Skin epidermis (tissue), 12 donors: ENCODE measurements around the gene KAT6B.
"Not testable (repeated sequence)": the region's sequence is repeated elsewhere in the genome, so short reads cannot be mapped to it uniquely, and the experiment has no call there.

Experiments used
- H3K27ac ChIP-seq, 21 experiments: fragments of 200-600 bp; sonication (generic) in 11 of 21; one replicate each; pipeline ENCODE4 v1.5.0; 2020; ENCODE audit warnings: mild to moderate bottlenecking in 3 of 21, inconsistent platforms in 2 of 21, moderate library complexity in 2 of 21
- H3K4me3 ChIP-seq, 7 experiments: fragments of 200-600 bp; sonication (generic) in 2 of 7; one replicate each; pipeline ENCODE4 v1.5.0; 2020; ENCODE audit warnings: inconsistent platforms in 2 of 7, mild to moderate bottlenecking in 2 of 7, moderate library complexity in 1 of 7

Gene KAT6B

DNA sequence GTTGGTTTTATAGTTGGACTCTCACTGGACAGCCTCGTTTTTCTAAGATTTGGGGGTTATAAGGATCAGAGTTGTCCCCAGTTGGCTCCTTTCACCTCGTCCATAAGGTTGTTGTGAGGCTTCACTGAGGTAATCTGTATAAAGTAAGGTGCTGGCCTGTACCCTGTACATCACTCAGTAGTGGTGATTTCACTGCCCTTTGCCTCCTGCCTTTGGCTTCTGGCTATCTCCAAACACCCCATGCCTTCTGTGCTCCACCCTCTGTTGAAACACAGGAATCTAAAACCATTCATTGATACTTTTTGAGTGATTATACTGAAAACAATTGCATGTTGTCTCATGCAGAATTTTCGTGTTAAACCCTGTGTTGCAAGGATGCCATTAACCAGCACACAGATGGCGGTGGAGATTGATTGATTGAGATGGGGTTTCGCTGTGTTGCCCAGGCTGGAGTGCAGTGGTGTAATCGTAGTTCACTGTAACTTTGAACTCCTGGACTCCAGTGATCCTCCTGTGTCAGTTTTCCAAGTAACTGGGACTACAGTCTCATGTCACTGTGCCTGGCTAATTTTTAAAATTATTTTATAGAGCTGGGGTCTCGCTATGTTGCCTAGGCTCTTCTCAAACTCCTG, 55.0 kb downstream of the KAT6B start:
- no peak overlapping the region for H3K4me3 ChIP-seq
- H3K27ac ChIP-seq = no peak overlapping the region

DNA sequence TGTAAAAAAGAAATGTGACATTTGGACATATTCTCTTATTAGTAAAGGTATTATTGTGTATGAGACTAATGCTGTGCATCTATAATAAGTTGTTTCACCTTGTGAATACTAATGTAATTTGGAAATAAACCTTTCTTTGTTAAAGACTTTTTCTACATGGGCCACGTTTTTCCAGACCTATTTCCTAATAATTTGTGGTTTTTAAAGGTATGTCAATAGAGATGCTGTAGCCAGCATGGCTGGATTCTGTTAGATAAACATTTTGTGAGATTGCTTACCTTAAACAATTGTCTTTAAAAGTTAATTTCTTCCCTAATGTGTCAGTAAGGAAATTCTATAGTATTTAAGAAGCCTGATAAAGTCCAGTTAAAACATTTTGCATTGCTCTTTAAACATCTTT, 56.0 kb downstream of the KAT6B start:
- Histone ChIP-seq H3K4me3 (no peak overlapping the region), H3K27ac (no peak overlapping the region)

DNA sequence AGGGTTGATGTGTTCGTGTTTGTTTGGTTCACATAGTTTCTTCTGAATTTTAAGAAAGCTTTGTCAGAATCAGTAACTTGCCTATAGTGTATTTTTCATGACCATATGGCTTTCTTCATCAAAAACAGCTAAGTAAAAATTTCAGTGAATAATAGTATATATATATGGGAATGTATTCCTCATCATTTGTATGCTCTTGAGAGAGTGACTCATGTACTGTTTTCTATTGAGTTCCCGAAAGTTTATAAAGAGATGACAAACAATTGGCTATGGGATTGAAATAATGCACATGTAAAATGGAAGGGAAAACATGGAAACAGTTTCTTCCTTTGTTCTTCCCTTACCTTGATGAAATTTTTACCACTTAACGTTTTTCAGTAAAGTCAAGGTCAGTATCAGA, 56.4 kb downstream of the KAT6B start:
- no peak overlapping the region for H3K27ac ChIP-seq

DNA sequence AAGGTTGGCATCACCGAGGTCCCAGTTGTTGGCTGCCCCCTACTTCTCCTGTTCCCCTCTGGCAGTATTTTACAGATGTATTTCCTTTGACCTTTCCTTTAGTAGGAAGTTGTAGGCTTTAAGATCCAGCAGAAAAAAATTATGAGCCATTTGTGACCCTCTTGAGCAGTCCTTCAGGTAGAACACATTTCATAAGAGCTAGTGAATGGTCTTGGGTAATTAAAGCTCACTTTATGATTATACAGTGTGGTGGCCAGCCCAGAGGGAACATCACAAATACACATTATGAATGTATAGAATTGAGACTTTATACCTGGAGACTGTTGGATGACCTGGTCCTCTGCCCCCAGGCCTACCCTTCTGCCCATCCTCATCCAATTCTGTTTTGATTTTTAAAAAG, 57.0 kb downstream of the KAT6B start:
- no peak overlapping the region for H3K4me3 ChIP-seq
- H3K27ac ChIP-seq = no peak overlapping the region

More for the DNA sequence above, 56.4 kb downstream of the KAT6B start:
- H3K4me3 ChIP-seq = no peak overlapping the region

DNA sequence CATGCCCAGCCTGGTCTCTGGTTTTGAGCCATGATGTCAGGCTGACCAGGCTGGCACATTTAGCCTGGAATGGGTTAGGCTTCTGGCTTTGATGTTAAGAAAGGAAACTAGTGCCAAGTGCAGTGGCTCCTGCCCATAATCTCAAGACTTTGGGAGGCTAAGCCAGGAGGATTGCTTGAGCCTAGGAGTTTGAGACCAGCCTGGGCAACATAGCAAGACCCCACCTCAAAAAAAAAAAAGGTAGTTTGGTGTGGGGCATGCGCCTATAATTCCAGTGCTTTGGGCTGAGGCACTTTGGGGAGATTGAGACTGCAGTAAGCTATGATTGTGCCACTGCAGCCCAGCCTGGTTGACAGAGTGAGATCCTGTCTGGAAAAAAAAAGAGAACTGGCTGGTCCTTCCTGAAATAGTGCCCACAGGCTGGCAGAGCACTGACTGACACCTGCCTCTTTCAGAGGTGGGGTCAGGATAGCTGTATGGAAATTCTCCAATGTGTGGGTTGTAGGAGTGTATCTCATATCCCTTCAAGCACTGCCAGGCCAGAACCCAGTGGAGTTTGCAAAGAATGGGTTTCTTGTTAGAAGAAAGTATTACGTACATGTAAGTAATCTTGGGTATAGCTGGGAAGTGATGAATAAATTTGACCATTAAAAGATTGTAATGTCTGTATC, 61.3 kb downstream of the KAT6B start:
- H3K4me3 ChIP-seq = no peak overlapping the region
- no peak overlapping the region for H3K27ac ChIP-seq

DNA sequence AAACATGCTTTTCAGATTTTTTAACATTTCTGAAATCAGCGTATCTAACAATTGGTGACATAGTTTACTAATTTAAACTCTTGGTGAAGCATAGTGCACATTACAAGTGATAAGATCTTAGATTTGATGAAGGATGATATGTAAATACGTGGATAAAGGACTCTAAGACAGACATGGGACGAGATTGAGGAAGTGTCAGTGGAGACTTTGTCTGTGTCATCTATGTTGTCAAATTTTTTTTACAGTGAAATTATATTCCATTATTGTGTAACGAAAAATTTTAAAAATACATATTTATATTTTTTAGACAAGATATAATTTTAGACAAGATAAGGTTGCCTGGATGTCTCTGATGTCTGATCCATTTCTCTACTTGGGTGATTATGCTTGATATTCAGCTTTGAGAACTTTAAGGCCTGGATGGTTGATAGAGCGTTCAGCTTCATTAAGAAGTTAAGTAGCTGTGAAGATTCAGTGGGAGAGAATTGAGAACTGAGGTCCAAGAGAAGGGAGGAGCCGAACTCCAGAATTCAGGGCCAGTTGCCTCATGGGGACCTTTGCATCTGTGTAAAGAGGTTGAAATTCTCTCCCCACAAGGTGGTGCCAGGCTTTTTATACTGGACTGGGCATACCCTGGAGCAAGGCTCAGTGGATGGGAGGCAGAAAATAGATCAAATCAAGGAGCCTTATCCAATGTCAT, 62.7 kb downstream of the KAT6B start:
- H3K4me3 ChIP-seq = no peak overlapping the region
- no peak overlapping the region for H3K27ac ChIP-seq

DNA sequence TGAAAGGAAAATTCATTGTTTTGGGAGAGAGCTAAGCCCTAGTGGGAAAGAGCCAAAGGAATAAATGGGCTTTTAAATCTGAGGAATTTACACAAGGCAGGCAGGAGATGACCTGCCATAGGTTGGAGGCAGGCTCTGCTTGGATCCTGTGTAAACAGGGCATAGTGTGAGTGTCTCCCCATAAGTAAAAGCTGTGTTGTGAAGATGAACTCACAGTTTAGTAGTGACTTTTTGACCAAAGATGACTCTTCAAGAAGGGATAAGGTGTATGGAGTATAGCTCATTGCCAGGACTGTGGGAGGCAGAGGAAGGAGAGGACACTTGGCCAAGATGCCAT, 63.2 kb downstream of the KAT6B start:
- no peak overlapping the region for H3K4me3 ChIP-seq

DNA sequence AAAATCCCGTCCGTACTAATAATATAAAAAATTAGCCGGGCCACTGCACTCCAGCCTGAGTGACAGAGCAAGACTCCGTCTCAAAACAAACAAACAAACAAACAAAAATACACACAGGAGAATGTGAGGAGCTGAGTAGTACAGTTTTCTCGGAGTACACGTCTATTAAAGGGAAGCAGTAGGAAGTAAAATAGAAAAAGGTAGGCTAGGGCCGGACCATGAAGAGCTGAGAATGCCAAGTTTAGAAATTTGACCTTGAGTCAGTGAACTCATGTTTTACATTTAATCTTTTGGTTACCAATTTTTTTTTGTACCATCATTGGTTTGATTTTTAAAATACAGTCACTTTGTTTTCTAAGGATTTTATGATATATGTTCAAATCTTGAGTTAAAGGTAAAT, 64.1 kb downstream of the KAT6B start:
- Histone ChIP-seq H3K4me3 (no peak overlapping the region), H3K27ac (no peak overlapping the region)

More for the DNA sequence above, 63.2 kb downstream of the KAT6B start:
- no peak overlapping the region for H3K27ac ChIP-seq

DNA sequence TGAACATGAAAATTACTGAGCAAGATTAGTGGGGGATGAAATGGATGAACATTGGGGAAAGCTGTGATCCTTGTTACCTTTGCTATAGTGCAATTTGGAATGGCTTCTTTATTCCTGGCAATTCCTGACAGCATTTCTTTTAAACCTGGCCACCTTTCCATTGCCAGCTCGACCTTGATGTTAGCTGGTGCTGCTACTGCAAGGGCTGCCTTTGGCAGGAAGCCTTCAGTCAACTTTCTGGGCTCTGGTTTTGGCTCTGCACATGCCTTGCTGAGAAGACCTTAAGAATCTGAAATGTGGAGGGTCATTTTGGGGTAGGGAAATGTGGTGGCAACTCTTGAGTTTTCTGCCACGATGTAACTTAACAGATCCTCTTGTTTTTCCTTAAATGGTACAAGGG, 64.7 kb downstream of the KAT6B start:
- peak overlapping the region in 1 of 21 experiments; percentile 5 for H3K27ac ChIP-seq

DNA sequence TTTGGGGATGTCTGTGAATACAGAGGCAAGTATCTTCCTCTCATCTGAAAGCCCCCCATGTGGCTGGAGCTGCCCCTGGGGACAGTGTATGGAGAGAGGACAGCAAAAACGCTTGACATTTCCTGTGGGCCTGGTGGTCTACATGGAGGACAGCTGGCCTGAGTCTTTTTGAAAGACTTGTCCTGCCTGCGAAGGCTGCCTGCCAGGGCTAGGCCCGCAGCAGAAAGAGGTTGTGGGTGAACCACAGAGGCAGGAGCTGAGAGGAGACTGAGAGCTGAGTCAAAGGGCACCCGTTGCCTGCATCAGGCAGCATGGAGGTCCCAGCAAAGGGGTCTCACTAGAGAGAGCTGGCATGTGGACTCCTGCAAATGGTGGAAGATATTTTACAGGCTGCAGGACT, 66.4 kb downstream of the KAT6B start:
- Histone ChIP-seq H3K27ac (no peak overlapping the region), H3K4me3 (no peak overlapping the region)

More for the DNA sequence above, 64.7 kb downstream of the KAT6B start:
- no peak overlapping the region for H3K4me3 ChIP-seq

DNA sequence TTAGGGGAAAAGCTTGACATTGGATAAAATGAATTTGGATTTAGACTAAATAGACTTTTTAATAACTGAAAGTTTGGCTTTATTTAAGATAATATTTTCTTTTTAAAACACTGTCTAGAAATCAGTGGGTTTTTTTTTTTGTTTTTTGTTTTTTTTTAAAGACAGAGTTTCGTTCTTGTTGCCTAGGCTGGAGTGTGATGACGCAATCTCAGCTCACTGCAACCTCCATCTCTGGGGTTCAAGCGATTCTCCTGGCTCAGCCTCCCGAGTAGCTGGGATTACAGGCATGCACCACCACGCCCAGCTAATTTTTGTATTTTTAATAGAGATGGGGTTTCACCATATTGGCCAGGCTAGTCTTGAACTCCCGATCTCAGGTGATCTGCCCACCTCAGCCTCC, 66.9 kb downstream of the KAT6B start:
- H3K27ac ChIP-seq = not testable (repeated sequence)

DNA sequence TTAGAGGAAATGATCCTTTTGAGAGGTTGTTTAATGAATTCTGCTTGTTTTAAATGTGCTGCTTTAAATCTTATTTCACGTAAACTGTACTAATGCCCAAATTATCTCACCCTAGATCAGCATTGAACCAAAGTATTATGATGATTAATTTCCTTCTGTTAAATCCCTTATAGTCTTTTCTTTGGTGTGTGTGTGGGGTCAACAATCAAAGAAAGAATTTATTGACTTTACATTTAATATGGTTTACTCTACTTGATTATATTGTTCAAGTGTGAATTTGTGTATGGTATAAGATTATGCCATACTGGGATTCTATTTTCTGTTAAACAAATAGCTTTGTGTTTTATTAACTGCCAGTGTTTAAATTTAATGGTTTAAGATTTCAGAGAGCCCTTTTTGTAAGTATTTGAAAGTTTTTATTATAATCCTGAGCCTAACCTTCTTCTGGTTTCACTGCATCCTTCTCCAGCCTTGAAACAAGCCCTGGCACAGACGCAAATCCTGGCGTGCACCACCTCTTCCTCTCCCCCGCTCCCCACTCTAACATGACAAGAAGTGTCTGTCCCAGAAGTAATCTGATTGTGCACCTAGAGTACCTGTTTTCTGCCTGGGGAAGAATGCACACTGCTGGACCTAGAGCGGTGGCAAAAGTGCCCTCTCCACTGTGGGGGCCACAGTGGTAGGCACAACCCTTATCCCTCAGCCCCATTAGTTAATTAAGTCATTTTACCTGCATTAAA, 70.6 kb downstream of the KAT6B start:
- Histone ChIP-seq H3K4me3 (no peak overlapping the region), H3K27ac (no peak overlapping the region)

More for the DNA sequence above, 66.9 kb downstream of the KAT6B start:
- H3K4me3 ChIP-seq = not testable (repeated sequence)

DNA sequence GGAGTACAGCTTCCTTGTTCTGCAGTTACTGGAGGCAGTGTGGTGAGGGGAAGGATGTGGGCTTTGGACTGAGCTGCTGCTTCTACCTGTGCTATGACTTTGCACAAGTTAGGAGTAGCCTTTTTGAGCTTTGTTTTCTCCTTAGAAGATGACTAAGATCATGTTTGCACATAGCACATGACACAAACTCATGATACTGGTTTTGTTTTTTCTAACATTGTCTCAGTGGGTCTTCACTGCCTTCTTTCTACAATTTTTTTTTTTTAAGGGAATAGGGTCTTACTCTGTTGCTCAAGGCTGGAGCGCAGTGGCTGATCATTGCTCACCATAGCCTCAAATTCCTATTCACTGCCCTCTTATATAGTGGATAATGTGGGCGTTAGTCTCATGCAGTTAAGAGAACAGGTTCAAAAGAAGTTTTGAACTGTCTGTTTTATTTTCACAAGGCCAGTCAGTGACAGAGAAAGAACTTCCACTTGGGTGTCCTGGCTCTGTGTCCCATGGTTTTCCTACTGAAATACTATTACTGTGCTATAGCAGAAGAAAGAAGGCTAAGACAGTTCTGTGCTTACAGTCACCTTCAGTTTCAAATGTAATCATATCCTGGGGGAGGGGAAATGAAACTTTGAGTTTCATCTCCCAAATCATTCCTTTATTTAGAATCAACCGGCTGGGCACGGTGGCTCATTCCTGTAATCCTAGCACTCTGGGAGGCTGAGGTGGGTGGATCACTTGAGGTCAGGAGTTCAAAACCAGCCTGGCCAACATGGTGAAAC, 72.0 kb downstream of the KAT6B start:
- H3K27ac ChIP-seq = peak overlapping the region in 5 of 21 experiments; percentile 16 to 69 (median 40)
- H3K4me3 ChIP-seq = no peak overlapping the region

DNA sequence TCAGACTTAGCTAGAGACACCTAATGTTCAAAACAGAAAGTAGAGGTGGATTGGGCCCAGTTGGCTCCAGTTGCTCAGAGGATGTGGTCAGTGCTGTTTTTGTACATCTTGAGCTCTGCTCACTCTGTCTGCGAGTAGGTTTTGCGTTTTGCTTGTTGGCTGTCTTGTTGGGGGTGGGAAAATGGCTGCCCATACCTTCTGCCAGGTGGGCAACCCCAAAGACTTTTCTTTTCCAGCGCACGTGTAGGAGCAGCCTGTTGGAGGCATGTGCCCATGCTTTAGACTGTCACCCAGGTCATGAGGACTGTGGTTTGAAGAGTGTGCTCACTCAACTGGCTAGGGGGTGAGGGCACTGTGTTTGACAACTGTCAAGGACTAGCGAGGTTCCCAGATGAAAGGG, 73.9 kb downstream of the KAT6B start:
- Histone ChIP-seq H3K27ac (peak overlapping the region in 3 of 21 experiments; percentile 26 to 73 (median 62)), H3K4me3 (no peak overlapping the region)

DNA sequence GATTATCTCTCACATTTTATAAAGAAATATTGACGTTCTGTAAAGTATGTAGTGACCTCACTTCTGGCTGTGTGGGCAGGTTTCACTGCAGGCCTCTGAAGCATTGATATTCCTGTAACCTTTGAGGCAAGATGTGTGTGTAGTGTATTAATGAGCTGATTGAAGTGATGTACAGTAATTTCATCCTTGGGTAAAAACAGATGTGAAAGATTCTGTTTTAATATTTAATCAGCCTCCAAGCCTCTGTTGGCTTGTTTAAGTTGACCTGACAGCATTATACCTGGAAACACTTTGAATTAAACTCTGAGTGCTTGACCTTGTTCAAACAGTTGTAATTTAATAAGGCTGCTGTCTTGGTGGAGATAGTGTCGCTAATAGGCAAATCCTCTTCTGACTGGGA, 74.9 kb downstream of the KAT6B start:
- peak overlapping the region in 1 of 21 experiments; percentile 32 for H3K27ac ChIP-seq
- no peak overlapping the region for H3K4me3 ChIP-seq

DNA sequence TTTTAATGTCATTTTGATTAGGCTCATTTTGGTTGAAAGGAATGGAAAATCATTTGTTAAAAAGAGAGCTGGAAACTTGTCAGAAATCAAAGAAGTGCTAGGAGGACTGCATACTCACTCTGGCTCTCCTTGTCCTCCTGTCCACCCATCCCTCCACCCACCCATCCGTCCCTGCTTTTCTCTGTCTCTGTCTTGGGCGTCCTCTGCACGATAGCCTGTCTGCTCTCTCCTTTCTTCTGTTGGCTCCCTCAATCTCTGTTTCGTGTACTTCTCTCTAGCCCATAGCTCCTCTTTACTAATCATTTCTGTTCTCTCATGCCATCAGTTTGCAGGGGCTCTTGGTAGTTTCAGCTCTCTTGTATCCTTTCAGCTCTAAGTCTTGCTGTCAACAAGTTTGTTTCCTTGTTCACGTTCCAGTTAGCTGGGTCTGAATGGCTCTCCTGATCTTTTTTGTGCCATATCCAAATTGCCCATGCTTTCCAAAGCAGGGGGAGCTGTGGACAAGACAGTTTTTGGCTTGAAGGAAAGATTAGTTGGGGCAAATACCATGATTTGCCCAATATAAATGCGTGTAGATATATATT, 75.6 kb downstream of the KAT6B start:
- H3K4me3 ChIP-seq = no peak overlapping the region
- peak overlapping the region in 2 of 21 experiments; percentile 2 to 26 for H3K27ac ChIP-seq

DNA sequence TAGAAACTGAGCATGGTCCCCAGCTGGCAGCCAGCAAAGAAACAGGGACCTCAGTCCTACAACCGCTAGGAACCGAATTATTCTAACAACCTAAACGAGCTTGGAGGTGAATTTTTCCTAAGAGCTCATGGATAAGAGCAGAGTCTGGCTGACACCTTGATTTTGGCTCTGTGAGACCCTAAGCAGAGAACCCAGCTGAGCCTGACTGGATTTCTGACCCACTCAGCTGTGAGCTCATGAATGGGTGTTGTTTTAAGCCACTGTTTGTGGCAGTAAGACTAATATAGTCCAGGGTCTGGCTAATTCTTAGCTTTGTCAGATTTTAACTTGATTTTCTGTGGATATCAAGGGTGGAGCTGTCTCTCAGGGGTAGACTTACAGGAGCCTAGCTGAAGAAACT, 77.1 kb downstream of the KAT6B start:
- H3K4me3 ChIP-seq = no peak overlapping the region
- no peak overlapping the region for H3K27ac ChIP-seq

DNA sequence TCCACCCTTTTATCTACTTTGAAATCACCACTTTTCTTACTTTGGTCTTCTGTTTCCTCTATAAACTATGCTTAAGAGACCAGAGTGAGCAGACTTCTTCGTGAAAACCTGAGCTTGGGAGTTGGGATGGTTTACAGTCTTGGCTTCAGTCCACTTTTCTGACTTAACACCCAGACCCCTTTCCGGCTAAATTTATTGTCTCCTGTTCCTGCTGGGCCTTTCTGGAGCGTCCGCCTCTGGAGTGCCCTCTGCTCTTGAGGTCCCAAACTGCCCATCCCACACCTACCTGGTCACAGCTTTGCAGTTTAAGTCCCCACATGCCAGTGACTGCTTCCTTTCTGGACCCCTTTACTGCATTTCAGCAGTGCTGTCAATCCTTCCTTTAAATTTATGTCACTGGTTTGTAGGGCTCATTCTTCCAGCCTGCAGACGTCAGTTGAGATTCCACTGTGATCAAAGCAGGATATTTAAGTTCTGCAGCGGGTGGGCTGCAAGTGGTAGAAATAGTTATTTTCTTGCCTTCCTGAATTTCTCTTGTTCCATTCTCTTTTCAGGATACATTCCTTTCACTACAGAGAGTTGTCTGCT, 80.3 kb downstream of the KAT6B start:
- Histone ChIP-seq H3K4me3 (no peak overlapping the region), H3K27ac (no peak overlapping the region)

DNA sequence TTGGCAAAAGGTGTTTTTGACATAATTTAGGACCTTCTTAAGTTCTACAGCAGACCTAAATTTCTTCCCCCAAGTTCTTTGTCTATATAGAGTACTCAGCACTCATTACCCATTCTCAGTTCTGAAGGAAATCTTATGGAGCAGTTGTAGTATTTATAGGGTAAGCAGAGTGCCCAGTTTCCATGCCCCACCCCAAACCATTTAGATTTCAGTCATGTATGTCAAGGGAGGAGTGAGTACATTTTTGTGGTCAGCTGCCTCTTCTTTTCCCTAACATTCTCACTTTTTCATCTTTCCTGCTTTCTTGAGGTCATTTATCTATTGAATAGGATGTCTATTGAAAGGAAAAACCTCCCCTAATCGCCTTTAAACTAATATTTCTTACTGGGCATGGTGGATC, 83.3 kb downstream of the KAT6B start:
- Histone ChIP-seq H3K4me3 (no peak overlapping the region), H3K27ac (no peak overlapping the region)
